Large intestine (tissue), 3 donors: Measurements from ENCODE around the gene CBLB. TPM values are rescaled to one million over a fixed set of nuclear protein-coding genes. Genes with fewer than 3 reads are reported as not detected.
"Not testable (repeated sequence)": the region's sequence is repeated elsewhere in the genome, so short reads cannot be mapped to it uniquely, and the experiment has no call there.

Experiments used
- DNase-seq, 2 donors: peaks; one replicate each; pipeline versions ENCODE4 v3.0.0 to v3.0.0-alpha.2; 2013
- H3K27ac ChIP-seq: one replicate; pipeline ENCODE4 v1.5.1; 2013; ENCODE audit warnings: low read length
- H3K27me3 ChIP-seq: 2 replicates; pipeline ENCODE4 v1.6.1; 2013; ENCODE audit warnings: low read length; ENCODE audit not compliant: control insufficient read depth, insufficient read depth
- H3K36me3 ChIP-seq: 2 replicates; pipeline ENCODE4 v1.6.1; 2013; ENCODE audit warnings: low read length; ENCODE audit not compliant: control insufficient read depth, insufficient read depth
- H3K4me1 ChIP-seq: one replicate; pipeline ENCODE4 v1.6.1; 2013; ENCODE audit warnings: low read length; ENCODE audit not compliant: control insufficient read depth, insufficient read depth
- H3K4me3 ChIP-seq: one replicate; pipeline ENCODE4 v1.5.1; 2013; ENCODE audit warnings: low read length
- H3K9me3 ChIP-seq: one replicate; pipeline ENCODE4 v1.6.1; 2013; ENCODE audit warnings: mild to moderate bottlenecking, low read depth, low read length, moderate library complexity; ENCODE audit not compliant: control insufficient read depth
- WGBS: methylation state at CpG from one replicate; pipeline ENCODE4 v1.1.5; 2013; ENCODE audit warnings: low lambda C conversion rate; ENCODE audit not compliant: insufficient coverage; 5-methylcytosine and 5-hydroxymethylcytosine counted together
- polyA plus RNA-seq: library from polyadenylated mRNA; unstranded; fragments of 120-200 nt; gene quantifications from one replicate; pipeline ENCODE4 v1.2.1, GENCODE V29; 2013

Gene CBLB
- polyA plus RNA-seq, 1 donor = 34.0 TPM

GRCh38 chr3:105745046-105745445 lies 123.8 kb downstream of the CBLB start:
- 100% methylated on average over 3 of the region's 3 CpGs for WGBS
- no peak for DNase-seq

GRCh38 chr3:105744202-105744601 lies 124.6 kb downstream of the CBLB start:
- H3K27ac ChIP-seq = no peak overlapping the region
- WGBS = no CpG with 5 or more reads among the region's 1 CpG

More at GRCh38 chr3:105745046-105745445, 123.8 kb downstream of the CBLB start:
- peaks cover 13% of the 10 kb centered on the region for H3K4me1 ChIP-seq
- H3K36me3 ChIP-seq = peaks cover 2% of the 10 kb centered on the region
- no peak overlapping the region for H3K27ac ChIP-seq
- H3K9me3 ChIP-seq = no peaks in the 10 kb centered on the region
- no peak overlapping the region for H3K4me3 ChIP-seq
- H3K27me3 ChIP-seq = no peaks in the 10 kb centered on the region

GRCh38 chr3:105733356-105733755 lies 135.5 kb downstream of the CBLB start:
- peaks cover 7% of the 10 kb centered on the region for H3K36me3 ChIP-seq
- no peak overlapping the region for H3K27ac ChIP-seq
- H3K4me1 ChIP-seq = no peaks in the 10 kb centered on the region
- H3K27me3 ChIP-seq = no peaks in the 10 kb centered on the region
- H3K4me3 ChIP-seq = no peak overlapping the region
- no peak for DNase-seq
- WGBS = no CpG with 5 or more reads among the region's 2 CpGs
- no peaks in the 10 kb centered on the region for H3K9me3 ChIP-seq

More at GRCh38 chr3:105744202-105744601, 124.6 kb downstream of the CBLB start:
- no peak for DNase-seq
- Histone ChIP-seq H3K4me3 (no peak overlapping the region), H3K36me3 (peaks cover 5% of the 10 kb centered on the region), H3K27me3 (no peaks in the 10 kb centered on the region), H3K9me3 (no peaks in the 10 kb centered on the region), H3K4me1 (peaks cover 13% of the 10 kb centered on the region)

GRCh38 chr3:105731686-105732085 lies 137.1 kb downstream of the CBLB start:
- Histone ChIP-seq H3K27me3 (no peaks in the 10 kb centered on the region), H3K4me3 (no peak overlapping the region), H3K4me1 (no peaks in the 10 kb centered on the region), H3K27ac (no peak overlapping the region), H3K9me3 (no peaks in the 10 kb centered on the region), H3K36me3 (peaks cover 7% of the 10 kb centered on the region)
- no peak for DNase-seq
- WGBS = no CpG with 5 or more reads among the region's 1 CpG

GRCh38 chr3:105730801-105731354 lies 137.9 kb downstream of the CBLB start:
- peaks cover 7% of the 10 kb centered on the region for H3K36me3 ChIP-seq
- no peaks in the 10 kb centered on the region for H3K27me3 ChIP-seq
- no peak overlapping the region for H3K27ac ChIP-seq
- no peaks in the 10 kb centered on the region for H3K4me1 ChIP-seq
- no peak for DNase-seq
- no peaks in the 10 kb centered on the region for H3K9me3 ChIP-seq
- no peak overlapping the region for H3K4me3 ChIP-seq

- no peak for DNase-seq
- Histone ChIP-seq H3K36me3 (peaks cover 5% of the 10 kb centered on the region), H3K4me3 (no peak overlapping the region), H3K9me3 (no peaks in the 10 kb centered on the region), H3K4me1 (no peaks in the 10 kb centered on the region), H3K27me3 (no peaks in the 10 kb centered on the region), H3K27ac (no peak overlapping the region)
- WGBS = 83% methylated on average over 2 of the region's 3 CpGs
Measured at GRCh38 chr3:105729667-105730066, 139.1 kb downstream of the CBLB start.

- 0% methylated on average over 1 of the region's 3 CpGs for WGBS
- Histone ChIP-seq H3K27me3 (no peaks in the 10 kb centered on the region), H3K4me1 (no peaks in the 10 kb centered on the region), H3K4me3 (no peak overlapping the region), H3K27ac (no peak overlapping the region), H3K36me3 (peaks cover 4% of the 10 kb centered on the region), H3K9me3 (no peaks in the 10 kb centered on the region)
- peak in 1 of 2 donors; percentile 9 for DNase-seq
Measured at GRCh38 chr3:105728771-105729312, 140.0 kb downstream of the CBLB start.

GRCh38 chr3:105727036-105727435 lies 141.8 kb downstream of the CBLB start:
- H3K27me3 ChIP-seq, H3K9me3 ChIP-seq, H3K27ac ChIP-seq, H3K36me3 ChIP-seq, DNase-seq, H3K4me1 ChIP-seq, H3K4me3 ChIP-seq: not testable (repeated sequence)
- 100% methylated on average over 2 of the region's 3 CpGs for WGBS

- Histone ChIP-seq H3K27me3 (no peaks in the 10 kb centered on the region), H3K36me3 (peaks cover 10% of the 10 kb centered on the region), H3K9me3 (no peaks in the 10 kb centered on the region), H3K27ac (no peak overlapping the region), H3K4me1 (no peaks in the 10 kb centered on the region), H3K4me3 (no peak overlapping the region)
- DNase-seq = no peak
- 92% methylated on average over 2 of the region's 3 CpGs for WGBS
Measured at GRCh38 chr3:105722943-105723556, 145.8 kb downstream of the CBLB start.

GRCh38 chr3:105719791-105720190 lies 149.0 kb downstream of the CBLB start:
- H3K27ac ChIP-seq = no peak overlapping the region
- H3K36me3 ChIP-seq = peaks cover 19% of the 10 kb centered on the region
- no peaks in the 10 kb centered on the region for H3K9me3 ChIP-seq
- H3K4me1 ChIP-seq = no peaks in the 10 kb centered on the region
- no peaks in the 10 kb centered on the region for H3K27me3 ChIP-seq
- no peak for DNase-seq
- 75% methylated on average over 4 of the region's 12 CpGs for WGBS
- no peak overlapping the region for H3K4me3 ChIP-seq

- H3K27ac ChIP-seq = no peak overlapping the region
- no peak overlapping the region for H3K4me3 ChIP-seq
- no peaks in the 10 kb centered on the region for H3K27me3 ChIP-seq
- DNase-seq = no peak
- peaks cover 35% of the 10 kb centered on the region for H3K36me3 ChIP-seq
- 63% methylated on average over 1 of the region's 3 CpGs for whole genome bisulfite sequencing
- H3K4me1 ChIP-seq = no peaks in the 10 kb centered on the region
- no peaks in the 10 kb centered on the region for H3K9me3 ChIP-seq
Measured at GRCh38 chr3:105715372-105715771, 153.4 kb downstream of the CBLB start.
